ENCODE results near the gene SALL2. TPM values are rescaled to one million over a fixed set of nuclear protein-coding genes. Genes with fewer than 3 reads are reported as not detected.

The SALL2 gene
- total RNA-seq, 1 experiment from 2014 or later: 287 TPM

- Histone ChIP-seq H3K79me1 (ENCODE audit: insufficient read depth, low read depth, low read length, poor library complexity, severe bottlenecking) (no peaks in the 10 kb centered on the region), H3T11ph (ENCODE audit: low read length) (no peak overlapping the region), H3K4me1 (ENCODE audit: insufficient read depth, low read length) (peaks cover 6% of the 10 kb centered on the region; the same call in 1 of the 2 replicates), H4K8ac (replicated peaks; ENCODE audit: insufficient read length, low read depth, low read length) (no peak overlapping the region), H3K23ac (ENCODE audit: insufficient read length, low read depth, low read length) (no peak overlapping the region), H3K79me2 (ENCODE audit: insufficient read depth, low read length) (peaks cover 29% of the 10 kb centered on the region; the same call in 1 of the 2 replicates), H2AFZ (ENCODE audit: low read length) (no peak overlapping the region), H3K4me2 (ENCODE audit: insufficient read depth, insufficient read length, low read length) (peak overlapping the region; percentile 97), H3K9me3 (ENCODE audit: control insufficient read depth, low read depth, low read length) (no peaks in the 10 kb centered on the region), H3K14ac (ENCODE audit: insufficient read depth, low read length) (peak overlapping the region; percentile 87; the same call in 1 of the 2 replicates), H2AK5ac (ENCODE audit: insufficient read length, low read length) (no peak overlapping the region), H2BK20ac (ENCODE audit: low read depth, low read length, poor library complexity, severe bottlenecking) (no peak overlapping the region), H4K20me1 (ENCODE audit: control insufficient read depth, insufficient read depth, insufficient read length) (no peaks in the 10 kb centered on the region), H3K27ac (ENCODE audit: insufficient read length, low read depth, low read length) (peak overlapping the region; percentile 69), H3K18ac (ENCODE audit: insufficient read length, low read depth, low read length) (peak overlapping the region; percentile 92), H2BK5ac (ENCODE audit: insufficient read length, low read length) (no peak overlapping the region), H2BK15ac (ENCODE audit: low read depth, low read length) (no peak overlapping the region), H3K27me3 (ENCODE audit: insufficient read depth, low read length) (no peaks in the 10 kb centered on the region), H4K91ac (ENCODE audit: insufficient read length, low read depth, low read length) (no peak overlapping the region), H3K9ac (ENCODE audit: extremely low read depth, insufficient read length, low read length) (peak overlapping the region; percentile 82), H3K23me2 (ENCODE audit: insufficient read length, low read depth, low read length, poor library complexity, severe bottlenecking) (peaks cover 16% of the 10 kb centered on the region), H2BK120ac (ENCODE audit: low read depth, low read length, poor library complexity, severe bottlenecking) (no peak overlapping the region), H4K5ac (ENCODE audit: insufficient read length, low read depth, low read length) (no peak overlapping the region), H3K56ac (ENCODE audit: insufficient read length, low read depth, low read length) (no peak overlapping the region), H2BK12ac (ENCODE audit: insufficient read length, low read depth, low read length) (no peak overlapping the region), H3K4ac (ENCODE audit: low read depth, low read length) (no peak overlapping the region)
- H3K4me1 Mint-ChIP-seq: peaks cover 51 to 61% of the 10 kb centered on the region in 2 experiments
- H3K9me3 Mint-ChIP-seq: no peaks in the 10 kb centered on the region
- peak overlapping the region; percentile 93 to 100 (median 97) for H3K27ac Mint-ChIP-seq
- peak overlapping the region; percentile 85 to 99 for H3K4me3 Mint-ChIP-seq
- no peak for DNase-seq
- TF ChIP-seq CTCF (conservative IDR thresholded peaks at IDR 0.05): no peak
- WGBS (ENCODE audit: extremely low coverage, insufficient read length, low lambda C conversion rate): no CpG with 5 or more reads among the region's 6 CpGs
- no peaks in the 10 kb centered on the region for H3K27me3 Mint-ChIP-seq (ENCODE audit: low read depth)
- H3K36me3 Mint-ChIP-seq (ENCODE audit: insufficient read depth in 1 of 3, low read depth in 3 of 3): peaks cover 8 to 26% (median 14%) of the 10 kb centered on the region in 3 experiments; a peak in 6 of 7 replicates
These were observed 9.6 kb upstream of the SALL2 start for GRCh38 chr14:21535545-21536417.

Data from H9 (cell line).